ENCODE results near the gene TRIM47. TPM values are rescaled to one million over a fixed set of nuclear protein-coding genes. Genes with fewer than 3 reads are reported as not detected.

TRIM47 gene
- total and polyA plus RNA-seq, 2 of the 13 experiments (the other 11 are each of a cell fraction or from before 2014, with no cell fraction given), result 33.5 to 82.0 TPM

DNA sequence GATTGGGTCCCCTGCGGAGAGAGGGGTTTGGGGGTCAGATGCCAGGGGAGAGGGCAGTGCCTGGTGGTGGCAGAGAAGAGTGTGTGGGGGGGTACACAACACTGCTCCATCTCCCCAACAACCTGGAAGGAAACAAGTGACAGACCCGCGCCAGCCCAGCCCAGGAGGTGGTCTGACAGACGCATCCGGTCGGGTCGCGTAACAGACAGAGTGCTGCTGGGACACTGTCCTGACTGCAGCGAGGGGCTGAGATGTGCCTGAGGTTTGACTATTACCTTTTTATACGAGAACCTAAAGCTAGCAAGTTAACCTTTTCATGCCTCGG is 50.3 kb downstream of the TRIM47 start:
- no peak overlapping the region for H2AFZ ChIP-seq (ENCODE audit: low read length)
- no peaks in the 10 kb centered on the region for H4K20me1 ChIP-seq (ENCODE audit: insufficient read depth, low read length)
- no peak overlapping the region for H3K9ac ChIP-seq (ENCODE audit: insufficient read depth, low read depth, low read length)
- POLR2A ChIA-PET, result interaction anchor here (1.5 to 8.0 kb wide), 5 partner anchors 18 to 64 kb away, joined by 6 to 88 read pairs (median 18); partner anchors contain the start of genes GALK1, UNC13D and WBP2
- H3K79me2 ChIP-seq (ENCODE audit: insufficient read depth, low read length), result no peaks in the 10 kb centered on the region
- no peak overlapping the region for H3K27ac ChIP-seq (ENCODE audit: extremely low read length, insufficient read depth, low read length)
- intact Hi-C loops (cut with micrococcal nuclease; ENCODE audit: unreplicated experiment) (loop anchor here (5.0 kb wide), 1 partner anchor 51 kb away; a partner anchor contains a TSS), in situ Hi-C loops (cut with HindIII; ENCODE audit: extremely low pct_ligation_motif_present, low pct_unique_long_range_greater_than_20kb) (no loop called here)
- FAIRE-seq, result no peak
- H3K4me1 ChIP-seq (ENCODE audit: insufficient read depth, low read length), result peaks cover 22% of the 10 kb centered on the region
- CTCF ChIA-PET (ENCODE audit: low intra/inter-chr PET ratio, low total read pairs), result interaction anchor here (1.1 kb wide), 1 partner anchor 20 kb away, joined by 6 read pairs; no protein-coding TSS in a partner anchor
- H3K36me3 ChIP-seq (replicated peaks in 1 of 2; ENCODE audit: control insufficient read depth in 1 of 2, insufficient read depth in 2 of 2, low read length in 2 of 2), result peaks cover 15 to 32% of the 10 kb centered on the region in 2 experiments
- BruUV-seq (replicated peaks), result no TSS peak
- H3K27me3 ChIP-seq (ENCODE audit: control insufficient read depth in 1 of 2, insufficient read depth in 2 of 2, low read length in 2 of 2), result no peaks in the 10 kb centered on the region
- ATAC-seq, result no peak
- TF ChIP-seq DMAP1 (CRISPR knock-in tag; IDR thresholded peaks at IDR 0.05) (no peak), ZNF317 (CRISPR knock-in tag; IDR thresholded peaks at IDR 0.05) (no peak), ZNF781 (CRISPR knock-in tag; IDR thresholded peaks at IDR 0.05; ENCODE audit: borderline replicate concordance, not compliant biosample characterization) (no peak), MTF1 (CRISPR knock-in tag; IDR thresholded peaks at IDR 0.05) (no peak), ARNT2 (CRISPR knock-in tag; IDR thresholded peaks at IDR 0.05; ENCODE audit: low read depth) (0 out of 2 replicates have a peak, but pooled peaks have one; percentile 17), ZBTB20 (CRISPR knock-in tag; IDR thresholded peaks at IDR 0.05; ENCODE audit: borderline replicate concordance, low read depth) (no peak)
- TF ChIP-seq, protein P1, sequence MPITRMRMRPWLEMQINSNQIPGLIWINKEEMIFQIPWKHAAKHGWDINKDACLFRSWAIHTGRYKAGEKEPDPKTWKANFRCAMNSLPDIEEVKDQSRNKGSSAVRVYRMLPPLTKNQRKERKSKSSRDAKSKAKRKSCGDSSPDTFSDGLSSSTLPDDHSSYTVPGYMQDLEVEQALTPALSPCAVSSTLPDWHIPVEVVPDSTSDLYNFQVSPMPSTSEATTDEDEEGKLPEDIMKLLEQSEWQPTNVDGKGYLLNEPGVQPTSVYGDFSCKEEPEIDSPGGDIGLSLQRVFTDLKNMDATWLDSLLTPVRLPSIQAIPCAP (CRISPR knock-in tag; IDR thresholded peaks at IDR 0.05; ENCODE audit: low read depth), result no peak
- no peaks in the 10 kb centered on the region for H3K9me3 ChIP-seq (ENCODE audit: low read length)
- H3K4me3 ChIP-seq (replicated peaks in 1 of 3; ENCODE audit: insufficient read depth in 1 of 3, low read depth in 2 of 3, low read length in 3 of 3), result no peak overlapping the region
- H3K4me2 ChIP-seq (ENCODE audit: low read depth, low read length), result no peak overlapping the region
- 94% methylated on average over 11 of the region's 11 CpGs for WGBS (ENCODE audit: low lambda C conversion rate)
- no peak for DNase-seq (ENCODE audit: low spot score)

Data from HepG2 (cell line).